ACHN (cell line): ENCODE data around the gene SEMA6B.
"Not testable (repeated sequence)": the region's sequence is repeated elsewhere in the genome, so short reads cannot be mapped to it uniquely, and the experiment has no call there.

Source experiments
- DNase-seq: peaks from one replicate; pipeline ENCODE4 v3.0.0-alpha.2; 2015
- in situ Hi-C: cut with HindIII; loops from 2 replicates; pipeline ENCODE4 v1.10.0; 2017; ENCODE audit warnings: low sequenced_read_pairs, low pct_ligation_motif_present, low pct_unique_long_range_greater_than_20kb

The SEMA6B gene

GRCh38 chr19:4534836-4535658 is 24.4 kb downstream of the SEMA6B start, which contains the start of gene PLIN5:
Gene PLIN5, minus strand, starts transcription at chr19:4535224. Its CDS starts 1,150 bp downstream, at chr19:4534074.
- in situ Hi-C loops: no loop called here
- peak; percentile 65 for DNase-seq

- no peak for DNase-seq
- in situ Hi-C loops: no loop called here
Measured at GRCh38 chr19:4533835-4534424, 25.6 kb downstream of the SEMA6B start.

DNA sequence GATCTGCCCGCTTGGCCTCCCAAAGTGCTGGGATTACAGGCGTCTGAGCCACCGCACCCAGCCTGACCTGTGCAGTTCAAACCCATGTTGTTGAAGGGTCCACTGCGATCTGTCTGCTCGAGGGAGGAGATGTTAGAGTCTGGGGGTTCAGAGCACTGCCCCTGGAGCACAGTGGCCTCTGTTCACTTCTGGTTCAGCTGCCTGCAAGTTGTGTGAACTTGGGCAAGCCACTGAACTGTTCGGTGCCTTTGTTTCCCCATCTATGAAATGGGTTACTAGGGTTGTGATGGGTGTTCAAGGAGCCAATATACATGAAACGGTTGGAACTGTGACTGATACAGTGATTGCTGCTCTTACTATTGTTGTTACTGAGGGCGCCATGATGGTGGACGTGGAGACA is 26.1 kb downstream of the SEMA6B start:
- no peak for DNase-seq
- in situ Hi-C loops: no loop called here

DNA sequence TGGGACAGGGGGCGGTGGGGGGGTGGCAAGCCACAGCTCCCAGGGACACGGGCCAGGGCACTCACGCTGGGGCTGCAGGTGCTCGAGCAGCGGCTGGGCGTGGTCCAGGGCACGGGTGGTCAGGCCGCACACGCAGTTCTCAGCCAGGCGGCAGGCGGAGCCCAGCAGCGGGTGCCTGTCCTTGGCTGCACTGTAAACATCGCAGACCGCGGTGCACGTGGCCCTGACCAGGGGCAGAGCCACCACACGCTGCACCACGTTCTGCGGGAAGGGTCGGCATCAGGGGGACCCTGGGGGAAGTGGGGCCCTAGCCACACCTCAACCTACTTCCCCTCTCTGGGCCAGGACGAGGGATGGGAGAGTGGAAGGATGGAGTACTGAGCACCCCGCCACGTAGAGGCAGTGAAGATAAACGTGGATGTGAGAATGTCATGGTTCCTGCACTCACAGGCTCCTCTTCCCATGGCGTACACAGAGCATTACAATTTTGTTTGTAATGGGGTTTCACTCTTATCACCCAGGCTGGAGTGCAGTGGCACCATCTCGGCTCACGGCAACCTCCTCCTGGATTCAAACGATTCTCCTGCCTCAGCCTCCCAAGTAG is 27.8 kb downstream of the SEMA6B start:
- in situ Hi-C loops: no loop called here

GRCh38 chr19:4529924-4530522 is 29.5 kb downstream of the SEMA6B start:
- no peak for DNase-seq
- in situ Hi-C loops: no loop called here

More for the DNA sequence above, 27.8 kb downstream of the SEMA6B start:
- DNase-seq: no peak

- no peak for DNase-seq
- in situ Hi-C loops: no loop called here
Measured at GRCh38 chr19:4528843-4529242, 30.6 kb downstream of the SEMA6B start.

GRCh38 chr19:4527377-4527776 is 32.1 kb downstream of the SEMA6B start:
- DNase-seq, in situ Hi-C loops: not testable (repeated sequence)

DNA sequence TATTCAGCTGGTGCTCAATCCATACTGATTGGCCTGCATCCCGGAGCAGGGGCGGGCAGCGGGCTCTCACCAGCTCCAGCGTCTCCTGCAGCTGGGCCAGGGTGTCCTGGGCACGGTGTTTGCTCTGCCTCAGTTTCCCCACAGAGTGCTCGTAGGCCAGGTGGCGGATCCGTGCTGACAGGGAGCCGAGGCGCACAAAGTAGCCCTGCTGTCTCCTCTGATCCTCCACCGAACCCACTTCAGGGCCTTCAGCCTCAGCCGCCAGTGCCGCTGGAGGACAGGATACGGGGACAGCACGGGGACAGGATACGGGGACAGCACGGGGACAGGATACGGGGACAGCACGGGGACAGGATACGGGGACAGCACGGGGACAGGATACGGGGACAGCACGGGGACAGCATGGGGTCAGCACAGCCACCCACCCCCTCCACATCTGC is 33.9 kb downstream of the SEMA6B start:
- no peak for DNase-seq

GRCh38 chr19:4524808-4525562 is 34.5 kb downstream of the SEMA6B start:
- in situ Hi-C loops: no loop called here
- DNase-seq: peak; percentile 44

More for the DNA sequence above, 33.9 kb downstream of the SEMA6B start:
- in situ Hi-C loops: no loop called here

- in situ Hi-C loops: no loop called here
- DNase-seq: peak; percentile 43
Measured at GRCh38 chr19:4523306-4524110, 36.0 kb downstream of the SEMA6B start.

GRCh38 chr19:4522291-4523002 is 37.0 kb downstream of the SEMA6B start:
- no peak for DNase-seq
- in situ Hi-C loops: no loop called here

- in situ Hi-C loops: no loop called here
- DNase-seq: no peak
Measured at GRCh38 chr19:4521888-4522242, 37.6 kb downstream of the SEMA6B start.

DNA sequence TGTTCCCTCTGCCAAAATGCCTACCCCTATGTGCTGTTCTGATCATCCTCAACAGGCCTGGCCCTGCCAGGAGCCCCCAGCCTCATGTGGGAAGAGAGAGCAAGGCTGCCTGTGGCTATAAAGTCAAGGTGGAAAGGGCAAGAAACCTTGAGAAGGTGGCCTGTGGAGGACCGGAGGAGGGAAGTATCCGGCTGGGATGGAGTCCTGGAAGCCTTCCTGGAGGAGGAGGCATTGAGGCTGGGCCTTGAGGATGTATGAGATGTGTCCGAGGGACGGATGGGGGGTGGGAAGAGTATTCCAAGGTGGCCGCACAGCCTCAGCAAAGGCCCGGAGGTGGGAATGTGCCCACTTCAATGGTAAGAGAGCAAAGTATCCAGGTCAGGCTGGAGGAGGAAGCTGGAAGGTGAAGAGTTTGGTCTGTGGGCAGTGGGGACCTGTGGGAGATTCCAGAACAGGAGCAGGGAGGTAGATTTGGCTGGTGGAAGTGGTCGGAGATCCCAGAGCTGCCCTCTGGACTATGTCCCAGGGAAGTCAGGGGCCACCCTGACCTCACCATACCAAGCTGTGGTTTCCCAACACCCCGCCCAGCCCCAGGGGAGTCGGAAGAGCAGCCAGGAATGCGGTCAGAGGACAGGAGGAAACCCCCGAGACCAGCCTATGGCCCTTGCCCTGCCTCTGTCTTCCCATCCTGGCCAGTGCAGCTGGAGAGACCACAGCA is 38.2 kb downstream of the SEMA6B start:
- DNase-seq: no peak
- in situ Hi-C loops: no loop called here

DNA sequence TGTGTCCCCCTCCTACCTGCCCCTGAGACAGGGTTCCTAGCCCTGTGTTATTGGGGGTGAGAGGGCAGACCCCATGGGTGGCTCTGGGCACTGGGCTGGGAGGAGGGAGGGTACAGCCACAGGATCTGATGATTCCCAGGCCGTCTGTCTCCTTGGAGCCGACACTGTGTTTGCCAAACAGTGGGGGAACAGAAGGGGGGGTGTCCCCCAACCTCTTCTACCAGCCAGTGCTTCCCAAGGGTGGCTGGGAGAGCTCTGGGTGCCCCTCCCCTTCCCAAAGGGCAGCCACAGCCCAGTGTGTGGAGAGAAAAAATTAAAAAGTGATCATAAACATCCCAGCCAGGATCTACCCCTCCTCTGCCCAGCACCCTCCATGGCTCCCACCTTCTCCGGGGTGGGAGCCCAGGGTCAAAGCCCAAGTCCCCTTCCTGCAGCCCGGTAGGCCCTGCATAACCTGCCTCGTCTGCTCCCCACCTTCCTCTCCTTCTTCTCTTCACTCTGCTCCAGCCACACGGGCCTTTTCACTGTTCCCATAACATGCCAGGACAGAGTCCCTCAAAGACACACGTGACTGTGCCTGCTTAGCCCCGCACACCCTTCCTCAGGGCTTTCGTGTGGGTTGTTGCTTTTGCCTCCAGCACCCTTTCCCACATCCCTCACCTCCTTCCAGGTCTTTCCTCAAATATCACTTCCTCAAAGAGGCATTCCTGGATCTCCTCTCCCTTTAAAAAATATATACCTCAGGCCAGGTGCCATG is 39.8 kb downstream of the SEMA6B start:
- DNase-seq: no peak
- in situ Hi-C loops: no loop called here

DNA sequence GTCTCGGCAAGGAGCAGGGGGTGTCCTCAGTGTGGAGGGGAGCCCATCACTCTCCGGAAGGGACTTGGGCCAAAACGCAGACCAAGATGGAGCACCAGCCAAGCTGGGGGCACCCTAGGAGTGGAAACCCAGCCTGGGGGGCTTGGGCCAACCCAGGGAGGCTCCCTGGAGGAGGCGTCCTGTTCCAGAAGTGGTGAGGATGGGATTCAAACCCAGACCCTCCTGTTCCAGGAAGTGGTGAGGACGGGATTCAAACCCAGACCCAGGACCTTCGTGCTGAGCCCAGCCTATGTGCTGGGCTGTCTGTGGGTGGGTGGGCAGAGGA is 40.4 kb downstream of the SEMA6B start:
- in situ Hi-C loops: no loop called here
- no peak for DNase-seq
